Panc1 (cell line): Measurements from ENCODE around the gene IFNL3. TPM values are rescaled to one million over a fixed set of nuclear protein-coding genes. Genes with fewer than 3 reads are reported as not detected.

Experiments used
- ATAC-seq: fragments of 200-7000 bp; cut with Tn5 transposase; 2 replicates; pipeline ENCODE4 v1.9.1; 2020; ENCODE audit warnings: mild to moderate bottlenecking, moderate library complexity
- BruUV-seq: library from RNA; stranded (reverse); fragments of 400-500 nt; replicated peaks from 2 replicates; lab custom pipeline; 2021; lab: Mats Ljungman, UMichigan
- CTCF ChIA-PET: fragments of 300-600 bp; sonication (Branson Sonifier 250); formaldehyde crosslinking; loops from one replicate; lab custom pipeline; 2022; ENCODE audit warnings: antibody characterized with exemption; lab: Charles Lee
- POLR2A ChIA-PET: fragments of 300-600 bp; sonication (Branson Sonifier 250); formaldehyde crosslinking; loops from one replicate; lab custom pipeline; 2022; ENCODE audit warnings: antibody characterized with exemption; lab: Charles Lee
- DNase-seq: peaks from one replicate; pipeline ENCODE4 v3.0.0-alpha.2; 2010; ENCODE audit warnings: low read depth, low spot score
- H3K27ac ChIP-seq: 2 replicates; pipeline ENCODE4 v1.5.1; 2011; ENCODE audit warnings: mild to moderate bottlenecking, low read length, inconsistent platforms
- H3K27me3 ChIP-seq: fragments of 200-500 bp; sonication (Bioruptor generic); 2 replicates; pipeline ENCODE4 v1.6.0; 2014; ENCODE audit warnings: low read length, inconsistent platforms; ENCODE audit not compliant: control insufficient read depth, insufficient read depth
- H3K36me3 ChIP-seq: fragments of 200-500 bp; sonication (Bioruptor generic); 2 replicates; pipeline ENCODE4 v1.5.1; 2014; ENCODE audit warnings: inconsistent platforms, mild to moderate bottlenecking, low read length, moderate library complexity; ENCODE audit not compliant: control insufficient read depth, insufficient read depth
- H3K4me1 ChIP-seq: 2 replicates; pipeline ENCODE4 v1.5.1; 2011; ENCODE audit warnings: inconsistent platforms, mild to moderate bottlenecking, low read length, moderate library complexity; ENCODE audit not compliant: control insufficient read depth, insufficient read depth
- H3K4me3 ChIP-seq, 2 experiments: 2 replicates each; pipeline ENCODE4 v1.5.1; 2011 to 2012; ENCODE audit warnings: low read depth in 2 of 2, low read length in 2 of 2, mild to moderate bottlenecking in 2 of 2, inconsistent platforms in 1 of 2, moderate library complexity in 1 of 2
- H3K9me3 ChIP-seq: fragments of 200-500 bp; sonication (Bioruptor generic); 2 replicates; pipeline ENCODE4 v1.5.1; 2014; ENCODE audit warnings: low read depth, mild to moderate bottlenecking, inconsistent platforms, low read length, moderate library complexity; ENCODE audit not compliant: control insufficient read depth, insufficient read depth
- CTCF ChIP-seq: fragments of 450-650 bp; IDR thresholded peaks from 2 replicates; pipeline ENCODE4 v1.5.1; 2017; ENCODE audit warnings: mild to moderate bottlenecking
- POLR2AphosphoS5 ChIP-seq: IDR thresholded peaks from 2 replicates; pipeline ENCODE4 v1.6.1; 2012; ENCODE audit warnings: mild to moderate bottlenecking, low read depth, low read length, moderate library complexity
- SIN3A ChIP-seq: IDR thresholded peaks from 2 replicates; pipeline ENCODE4 v1.6.1; 2012; ENCODE audit warnings: low read depth, mild to moderate bottlenecking, low read length, moderate library complexity, borderline replicate concordance; ENCODE audit not compliant: insufficient read depth
- TCF7L2 ChIP-seq: IDR thresholded peaks from 2 replicates; pipeline ENCODE4 v1.6.1; 2011; ENCODE audit warnings: mild to moderate bottlenecking, low read depth, low read length, inconsistent platforms
- in situ Hi-C: cut with HindIII; loops from 2 replicates; pipeline ENCODE4 v1.10.0; 2016; ENCODE audit warnings: low sequenced_read_pairs, low pct_unique_long_range_greater_than_20kb
- intact Hi-C: fragments of 100-400 bp; cut with micrococcal nuclease; formaldehyde crosslinking; loops from one replicate; pipeline ENCODE4 v1.10.0; 2022; ENCODE audit not compliant: unreplicated experiment
- total RNA-seq: library from RNA; stranded (reverse); gene quantifications from one replicate; pipeline ENCODE4 v1.2.1, GENCODE V29; 2021; ENCODE audit not compliant: unreplicated experiment
- TF ChIP-seq, protein P1 (sequence below), 2 experiments: IDR thresholded peaks; 2 replicates each; pipeline ENCODE4 v1.6.1; 2011 to 2012; ENCODE audit warnings: low read depth in 2 of 2, control low read depth in 1 of 2, low read length in 1 of 2, mild to moderate bottlenecking in 1 of 2, moderate library complexity in 1 of 2; ENCODE audit not compliant: insufficient read depth in 1 of 2

IFNL3 gene
- total RNA-seq, 1 experiment from 2014 or later, result not detected

GRCh38 chr19:39232708-39233107, 12.1 kb downstream of the IFNL3 start:
- no peaks in the 10 kb centered on the region for H3K27me3 ChIP-seq
- no TSS peak for BruUV-seq
- intact Hi-C loops, result no loop called here
- no peak overlapping the region for H3K4me3 ChIP-seq
- no peak overlapping the region for H3K27ac ChIP-seq
- CTCF ChIA-PET, result interaction anchor here (0.6 kb wide), 1 partner anchor 230 kb away, joined by 4 read pairs; no protein-coding TSS in a partner anchor
- no peaks in the 10 kb centered on the region for H3K36me3 ChIP-seq
- DNase-seq, result no peak
- in situ Hi-C loops, result no loop called here
- H3K9me3 ChIP-seq, result no peaks in the 10 kb centered on the region
- TF ChIP-seq POLR2AphosphoS5 (no peak), TCF7L2 (no peak), CTCF (no peak), SIN3A (no peak)
- TF ChIP-seq, protein P1, sequence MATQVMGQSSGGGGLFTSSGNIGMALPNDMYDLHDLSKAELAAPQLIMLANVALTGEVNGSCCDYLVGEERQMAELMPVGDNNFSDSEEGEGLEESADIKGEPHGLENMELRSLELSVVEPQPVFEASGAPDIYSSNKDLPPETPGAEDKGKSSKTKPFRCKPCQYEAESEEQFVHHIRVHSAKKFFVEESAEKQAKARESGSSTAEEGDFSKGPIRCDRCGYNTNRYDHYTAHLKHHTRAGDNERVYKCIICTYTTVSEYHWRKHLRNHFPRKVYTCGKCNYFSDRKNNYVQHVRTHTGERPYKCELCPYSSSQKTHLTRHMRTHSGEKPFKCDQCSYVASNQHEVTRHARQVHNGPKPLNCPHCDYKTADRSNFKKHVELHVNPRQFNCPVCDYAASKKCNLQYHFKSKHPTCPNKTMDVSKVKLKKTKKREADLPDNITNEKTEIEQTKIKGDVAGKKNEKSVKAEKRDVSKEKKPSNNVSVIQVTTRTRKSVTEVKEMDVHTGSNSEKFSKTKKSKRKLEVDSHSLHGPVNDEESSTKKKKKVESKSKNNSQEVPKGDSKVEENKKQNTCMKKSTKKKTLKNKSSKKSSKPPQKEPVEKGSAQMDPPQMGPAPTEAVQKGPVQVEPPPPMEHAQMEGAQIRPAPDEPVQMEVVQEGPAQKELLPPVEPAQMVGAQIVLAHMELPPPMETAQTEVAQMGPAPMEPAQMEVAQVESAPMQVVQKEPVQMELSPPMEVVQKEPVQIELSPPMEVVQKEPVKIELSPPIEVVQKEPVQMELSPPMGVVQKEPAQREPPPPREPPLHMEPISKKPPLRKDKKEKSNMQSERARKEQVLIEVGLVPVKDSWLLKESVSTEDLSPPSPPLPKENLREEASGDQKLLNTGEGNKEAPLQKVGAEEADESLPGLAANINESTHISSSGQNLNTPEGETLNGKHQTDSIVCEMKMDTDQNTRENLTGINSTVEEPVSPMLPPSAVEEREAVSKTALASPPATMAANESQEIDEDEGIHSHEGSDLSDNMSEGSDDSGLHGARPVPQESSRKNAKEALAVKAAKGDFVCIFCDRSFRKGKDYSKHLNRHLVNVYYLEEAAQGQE (IDR thresholded peaks at IDR 0.05; ENCODE audit: insufficient read depth in 1 of 2, low read depth in 2 of 2, low read length in 1 of 2), result no peak
- POLR2A ChIA-PET, result interaction anchor here (0.7 kb wide), 1 partner anchor 902 kb away, joined by 3 read pairs; no protein-coding TSS in a partner anchor
- ATAC-seq, result no peak
- H3K4me1 ChIP-seq, result no peaks in the 10 kb centered on the region

DNA sequence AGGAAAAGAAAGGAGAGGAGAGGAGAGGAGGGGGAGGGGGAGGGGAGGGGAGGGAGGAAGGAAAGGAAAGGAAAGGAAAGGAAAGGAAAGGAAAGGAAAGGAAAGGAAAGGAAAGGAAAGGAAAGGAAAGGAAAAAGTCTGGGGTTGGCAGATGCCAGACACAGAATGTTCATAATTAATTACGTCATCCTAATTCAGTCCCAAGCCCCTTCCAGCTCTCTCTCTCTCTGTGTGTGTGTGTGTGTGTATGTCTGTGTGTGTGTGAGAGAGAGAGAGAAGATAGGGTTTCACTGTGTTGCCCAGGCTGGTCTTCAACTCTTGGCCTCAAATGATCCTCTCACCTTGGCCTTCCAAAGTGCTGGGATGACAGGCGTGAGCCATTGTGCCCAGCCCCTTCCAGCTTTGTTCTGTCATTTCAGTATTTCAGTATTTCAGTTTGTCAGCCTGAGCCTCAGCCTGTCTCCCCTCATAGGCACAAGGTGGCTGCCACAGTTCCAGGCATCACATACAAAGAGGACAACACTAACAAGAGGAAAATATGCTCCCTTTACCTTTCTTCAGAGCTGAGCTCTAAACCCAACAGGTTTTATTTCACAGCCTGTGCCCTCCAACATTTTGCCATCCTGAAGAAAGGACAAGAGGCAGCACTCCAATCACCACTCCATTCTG, 14.6 kb downstream of the IFNL3 start:
- 0 out of 2 replicates have a peak, but pooled peaks cover 2% of the 10 kb centered on the region for H3K27me3 ChIP-seq
- H3K4me1 ChIP-seq, result no peaks in the 10 kb centered on the region
- no peak for TF ChIP-seq TCF7L2
- TF ChIP-seq SIN3A, result no peak
- no peak for TF ChIP-seq POLR2AphosphoS5
- TF ChIP-seq CTCF, result no peak
- TF ChIP-seq, protein P1 (IDR thresholded peaks at IDR 0.05; ENCODE audit: insufficient read depth in 1 of 2, low read depth in 2 of 2, low read length in 1 of 2), result no peak
- H3K9me3 ChIP-seq, result no peaks in the 10 kb centered on the region
- in situ Hi-C loops, result no loop called here
- DNase-seq (no peak), ATAC-seq (no peak)
- ChIA-PET CTCF (interaction anchor here (0.5 to 0.6 kb wide), 4 partner anchors 12 to 1075 kb away, joined by 3 to 5 read pairs (median 5); no protein-coding TSS in a partner anchor), POLR2A (interaction anchor here (0.6 kb wide), 3 partner anchors 19 to 106 kb away, joined by 3 read pairs; partner anchors contain the start of gene GMFG)
- no peak overlapping the region for H3K4me3 ChIP-seq
- no peak overlapping the region for H3K27ac ChIP-seq
- no TSS peak for BruUV-seq
- H3K36me3 ChIP-seq, result no peaks in the 10 kb centered on the region
- intact Hi-C loops, result no loop called here
